Measurements from ENCODE around the gene SULF2.

Gene SULF2

DNA sequence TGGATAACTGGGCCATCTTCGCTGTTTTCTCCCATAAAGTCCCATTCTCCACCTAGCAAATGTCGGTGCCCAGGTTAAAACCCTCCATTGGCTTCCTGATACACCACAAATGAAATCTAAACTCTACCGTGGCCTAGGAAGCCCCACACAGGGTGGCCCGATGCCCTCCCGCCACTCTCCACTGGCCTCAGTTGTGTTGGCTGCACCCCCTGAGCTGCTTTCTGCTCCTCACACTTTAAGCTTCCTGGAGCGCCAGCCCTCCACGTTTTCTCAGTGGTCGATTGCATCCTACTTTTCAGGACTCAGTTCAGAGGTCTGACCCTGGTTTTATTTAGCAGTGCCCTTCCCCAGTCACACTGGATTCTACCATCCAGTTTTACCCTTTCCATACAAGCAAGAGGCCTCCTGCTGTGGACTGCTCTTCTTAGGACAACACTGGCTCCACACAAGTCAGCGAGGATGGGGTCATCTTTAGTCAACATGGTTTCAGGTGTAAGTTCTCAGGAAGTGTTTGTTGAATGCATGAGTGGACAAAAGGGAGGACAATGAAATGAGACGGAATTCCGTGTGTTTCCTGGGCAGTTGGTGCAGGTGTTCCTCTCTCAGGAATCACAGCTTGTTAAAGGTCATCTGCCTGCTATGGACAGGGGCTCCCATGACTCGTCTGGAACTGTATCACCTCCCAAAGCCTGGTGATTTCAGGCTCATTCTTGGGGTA, 124.1 kb downstream of the SULF2 start:
- in situ Hi-C loops (cut with HindIII; ENCODE audit: low sequenced_read_pairs) = loop anchor here (5.0 kb wide), 1 partner anchor 41 kb away; no protein-coding TSS in a partner anchor

- in situ Hi-C loops (cut with HindIII; ENCODE audit: low sequenced_read_pairs) = loop anchor here (5.0 kb wide), 1 partner anchor 42 kb away; no protein-coding TSS in a partner anchor
Observed at GRCh38 chr20:47660602-47660905, 124.7 kb downstream of the SULF2 start.

- in situ Hi-C loops (cut with HindIII; ENCODE audit: low sequenced_read_pairs) = loop anchor here (5.0 kb wide), 1 partner anchor 42 kb away; no protein-coding TSS in a partner anchor
Observed at GRCh38 chr20:47659904-47660601, 125.2 kb downstream of the SULF2 start.

- in situ Hi-C loops (cut with HindIII; ENCODE audit: low sequenced_read_pairs) = no loop called here
Observed at GRCh38 chr20:47656318-47656717, 129.0 kb downstream of the SULF2 start.

DNA sequence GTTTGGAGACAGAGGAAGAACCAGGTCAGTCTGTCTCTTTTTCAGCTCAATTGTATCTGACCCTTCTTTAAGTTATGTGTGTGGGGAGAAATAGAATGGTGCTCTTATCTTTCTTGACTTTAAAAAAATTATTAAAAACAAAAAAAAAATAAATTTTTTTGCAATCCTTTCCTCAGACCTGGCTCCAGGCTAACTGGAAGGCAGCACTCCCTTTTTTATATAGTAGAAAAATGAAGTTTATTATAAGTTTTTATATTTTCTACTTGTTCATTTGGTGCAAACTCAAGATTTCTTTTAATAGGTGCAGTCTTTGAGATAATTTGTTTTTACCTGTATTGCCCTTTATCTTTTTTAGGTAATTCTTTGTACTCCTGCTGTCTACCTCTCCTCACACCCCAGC, 129.6 kb downstream of the SULF2 start:
- in situ Hi-C loops (cut with HindIII; ENCODE audit: low sequenced_read_pairs) = no loop called here

GRCh38 chr20:47654370-47654769, 130.9 kb downstream of the SULF2 start:
- in situ Hi-C loops (cut with HindIII; ENCODE audit: low sequenced_read_pairs) = no loop called here

GRCh38 chr20:47653869-47654268, 131.4 kb downstream of the SULF2 start:
- in situ Hi-C loops (cut with HindIII; ENCODE audit: low sequenced_read_pairs) = no loop called here

DNA sequence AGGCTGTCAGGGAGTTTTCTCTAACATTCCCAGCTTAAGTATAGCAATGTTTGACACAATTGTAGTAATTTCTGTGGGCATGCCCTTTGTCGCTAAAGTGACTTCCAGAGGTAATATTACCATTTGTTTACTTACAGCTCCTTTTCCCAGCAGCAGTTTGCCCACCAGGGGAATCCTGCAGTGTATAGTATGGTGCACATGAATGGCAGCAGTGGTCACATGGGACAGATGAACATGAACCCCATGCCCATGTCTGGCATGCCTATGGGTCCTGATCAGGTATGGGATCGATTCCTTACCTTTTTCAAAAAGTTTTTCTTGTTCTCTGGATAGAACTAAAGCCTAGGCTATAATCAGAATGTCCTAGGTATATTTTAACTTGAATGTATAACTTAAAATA, 132.5 kb downstream of the SULF2 start:
- in situ Hi-C loops (cut with HindIII; ENCODE audit: low sequenced_read_pairs) = no loop called here

GRCh38 chr20:47652301-47652700, 133.0 kb downstream of the SULF2 start:
- in situ Hi-C loops (cut with HindIII; ENCODE audit: low sequenced_read_pairs) = no loop called here

DNA sequence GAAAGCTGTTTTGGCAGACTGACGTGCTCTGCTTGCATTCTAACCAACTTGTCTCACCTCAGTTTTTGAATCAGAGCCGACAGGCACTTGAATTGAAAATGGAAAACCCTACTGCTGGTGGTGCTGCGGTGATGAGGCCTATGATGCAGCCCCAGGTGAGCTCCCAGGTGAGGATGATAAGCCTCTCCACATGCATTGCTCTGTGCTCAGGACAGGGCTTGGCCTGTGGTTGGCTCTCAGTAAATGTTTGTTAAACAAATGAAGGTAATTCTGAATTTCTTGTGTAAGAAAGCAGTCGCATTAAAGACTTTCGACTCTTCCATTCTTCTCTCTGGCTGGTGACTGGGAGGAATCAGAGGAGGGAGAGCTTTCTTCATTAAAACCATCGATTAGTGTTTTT, 136.3 kb downstream of the SULF2 start:
- in situ Hi-C loops (cut with HindIII; ENCODE audit: low sequenced_read_pairs) = no loop called here

DNA sequence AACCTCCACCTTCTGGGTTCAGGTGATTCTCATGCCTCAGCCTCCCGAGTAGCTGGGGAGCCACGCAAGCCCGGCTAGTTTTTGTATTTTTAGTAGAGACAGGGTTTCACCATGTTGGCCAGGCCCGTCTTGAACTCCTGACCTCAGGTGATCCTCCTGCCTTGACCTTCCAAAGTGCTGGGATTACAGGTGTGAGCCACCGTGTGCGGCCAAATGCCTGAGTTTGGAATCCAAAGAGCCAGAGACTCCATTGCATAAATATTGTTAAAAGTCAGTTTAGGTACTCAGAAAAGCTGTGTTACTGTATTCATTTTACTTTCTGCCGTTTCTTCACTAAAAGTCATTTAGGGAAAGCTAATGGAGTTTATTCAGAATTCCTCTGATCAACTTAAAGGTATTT, 137.3 kb downstream of the SULF2 start:
- in situ Hi-C loops (cut with HindIII; ENCODE audit: low sequenced_read_pairs) = no loop called here

DNA sequence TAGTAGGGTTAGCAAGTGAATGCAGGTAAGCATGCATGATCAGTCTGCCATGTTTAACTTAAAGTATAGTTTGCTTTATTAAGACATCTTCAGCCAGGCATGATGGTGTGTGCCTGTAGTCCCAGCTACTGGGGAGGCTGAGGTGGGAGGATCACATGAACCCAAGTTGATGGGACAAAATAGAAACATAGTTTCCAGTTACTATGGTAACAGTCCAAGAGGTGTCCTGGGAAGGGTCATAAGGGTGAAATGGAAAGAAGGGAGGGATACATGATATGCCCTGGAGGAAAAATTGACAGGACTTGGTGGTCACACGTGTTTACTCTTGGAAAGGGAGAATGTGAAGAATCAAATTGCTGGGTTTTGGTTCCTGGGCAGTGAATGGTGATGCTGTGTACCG, 139.6 kb downstream of the SULF2 start:
- in situ Hi-C loops (cut with HindIII; ENCODE audit: low sequenced_read_pairs) = no loop called here

GRCh38 chr20:47642624-47643023, 142.7 kb downstream of the SULF2 start:
- in situ Hi-C loops (cut with HindIII; ENCODE audit: low sequenced_read_pairs) = no loop called here

DNA sequence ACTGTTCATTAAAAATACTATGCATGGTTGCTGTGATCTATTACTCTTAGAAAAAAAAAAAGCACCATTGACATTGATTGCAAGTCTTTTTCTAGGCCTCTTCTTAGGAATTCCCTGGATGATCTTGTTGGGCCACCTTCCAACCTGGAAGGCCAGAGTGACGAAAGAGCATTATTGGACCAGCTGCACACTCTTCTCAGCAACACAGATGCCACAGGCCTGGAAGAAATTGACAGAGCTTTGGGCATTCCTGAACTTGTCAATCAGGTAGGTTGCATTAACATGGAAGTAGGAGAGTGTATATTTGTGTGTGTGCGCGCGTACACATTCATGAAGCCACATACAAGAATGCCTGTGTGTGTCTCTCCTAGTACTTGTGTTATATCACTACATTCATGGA, 143.2 kb downstream of the SULF2 start:
- in situ Hi-C loops (cut with HindIII; ENCODE audit: low sequenced_read_pairs) = no loop called here

DNA sequence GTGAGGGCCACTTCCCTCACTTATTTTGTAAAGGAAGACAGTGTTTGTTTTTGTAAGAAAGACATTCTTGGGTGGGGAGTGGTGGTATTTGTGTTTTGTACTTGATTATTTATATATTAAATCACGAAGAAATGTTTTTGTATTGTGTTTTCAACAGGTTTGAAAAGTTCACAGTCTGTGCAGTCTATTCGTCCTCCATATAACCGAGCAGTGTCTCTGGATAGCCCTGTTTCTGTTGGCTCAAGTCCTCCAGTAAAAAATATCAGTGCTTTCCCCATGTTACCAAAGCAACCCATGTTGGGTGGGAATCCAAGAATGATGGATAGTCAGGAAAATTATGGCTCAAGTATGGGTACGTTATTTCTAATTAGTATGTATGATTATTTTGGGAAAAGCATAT, 146.4 kb downstream of the SULF2 start:
- in situ Hi-C loops (cut with HindIII; ENCODE audit: low sequenced_read_pairs) = no loop called here

GRCh38 chr20:47635256-47635655, 150.0 kb downstream of the SULF2 start:
- in situ Hi-C loops (cut with HindIII; ENCODE audit: low sequenced_read_pairs) = no loop called here

GRCh38 chr20:47631078-47631477, 154.2 kb downstream of the SULF2 start:
- in situ Hi-C loops (cut with HindIII; ENCODE audit: low sequenced_read_pairs) = no loop called here

DNA sequence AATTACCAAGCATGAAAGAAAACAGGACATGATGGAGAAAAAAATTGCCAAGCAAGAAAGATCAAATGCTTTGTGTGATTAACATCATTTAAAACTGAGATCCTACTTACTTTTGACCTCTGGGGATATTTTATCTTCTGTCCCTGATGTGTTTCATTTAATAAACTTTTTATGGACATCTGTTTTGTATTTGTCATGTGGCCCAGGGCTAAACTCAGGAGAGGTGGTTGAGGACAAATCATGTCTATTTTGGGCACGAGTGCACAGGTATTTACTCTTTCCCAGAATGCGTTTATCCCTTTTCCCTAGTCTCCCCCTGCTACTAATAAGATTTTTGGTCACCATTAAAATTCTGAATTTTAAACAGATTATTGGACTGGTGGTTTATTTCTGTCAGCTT, 155.4 kb downstream of the SULF2 start:
- in situ Hi-C loops (cut with HindIII; ENCODE audit: low sequenced_read_pairs) = no loop called here

DNA sequence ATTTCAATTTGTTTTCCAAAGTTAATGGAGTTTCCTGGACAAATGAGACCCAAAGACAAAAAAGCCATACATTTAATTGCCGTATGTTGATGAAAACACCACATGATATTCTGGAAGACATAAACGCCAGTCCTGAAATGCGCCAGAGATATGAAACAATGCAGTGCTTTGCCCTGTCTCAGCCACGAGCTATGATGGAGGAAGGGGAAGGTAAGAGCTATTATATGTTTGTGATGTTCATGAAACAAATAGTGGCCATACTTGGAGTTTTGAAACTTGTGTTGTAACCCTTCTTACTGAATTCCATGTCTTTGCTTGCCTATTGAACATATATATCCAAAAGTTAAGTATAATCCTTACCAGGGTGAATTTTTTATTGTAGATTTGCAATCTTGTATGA, 157.7 kb downstream of the SULF2 start:
- in situ Hi-C loops (cut with HindIII; ENCODE audit: low sequenced_read_pairs) = no loop called here

DNA sequence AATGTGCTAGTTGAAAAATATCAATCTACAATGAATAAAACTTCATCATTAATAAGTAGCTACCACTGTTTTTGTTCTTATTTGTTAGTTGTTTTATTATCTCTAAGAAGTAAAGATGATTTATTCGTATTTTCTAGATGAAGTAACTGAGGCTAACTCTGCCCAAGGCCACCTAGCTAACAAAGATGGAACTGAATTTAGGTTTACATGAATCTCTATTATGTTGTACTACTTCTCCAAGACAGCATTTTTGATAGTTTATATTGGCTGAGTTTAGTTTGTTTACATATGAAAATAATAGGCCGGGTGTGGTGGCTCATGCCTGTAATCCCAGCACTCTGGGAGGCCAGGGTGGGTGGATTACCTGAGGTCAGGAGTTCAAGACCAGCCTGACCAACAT, 162.1 kb downstream of the SULF2 start:
- in situ Hi-C loops (cut with HindIII; ENCODE audit: low sequenced_read_pairs) = loop anchor here (25.0 kb wide), 1 partner anchor 361 kb away; no protein-coding TSS in a partner anchor

DNA sequence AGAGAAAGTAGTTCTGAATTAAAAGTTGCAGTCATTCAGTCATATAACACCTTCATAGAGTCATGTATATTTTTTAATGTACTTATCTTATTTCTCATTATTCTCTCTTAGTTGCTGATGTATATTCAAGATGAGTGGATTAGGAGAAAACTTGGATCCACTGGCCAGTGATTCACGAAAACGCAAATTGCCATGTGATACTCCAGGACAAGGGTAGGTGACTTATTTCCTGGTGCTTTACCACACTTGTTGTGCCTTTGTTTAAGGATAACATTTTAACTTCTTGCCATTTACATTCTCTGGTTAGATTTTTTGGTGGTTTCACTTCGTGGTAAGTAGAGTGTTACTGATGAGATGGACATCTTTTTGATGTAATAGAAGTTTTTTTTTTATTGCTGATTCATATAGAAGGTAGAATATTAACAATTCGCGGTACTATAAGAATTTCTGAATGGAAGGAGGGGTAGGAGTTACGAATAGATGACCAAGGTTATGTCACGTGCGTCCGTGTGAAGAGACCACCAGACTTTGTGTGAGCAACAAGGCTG, 163.1 kb downstream of the SULF2 start:
- in situ Hi-C loops (cut with HindIII; ENCODE audit: low sequenced_read_pairs) = loop anchor here (25.0 kb wide), 1 partner anchor 360 kb away; no protein-coding TSS in a partner anchor
